Right renal pelvis (tissue), 4 donors: Measurements from ENCODE around the gene AGFG2. TPM values are rescaled to one million over a fixed set of nuclear protein-coding genes. Genes with fewer than 3 reads are reported as not detected.

ENCODE experiments used
- DNase-seq, 4 donors: peaks; one replicate each; pipeline ENCODE4 v3.0.0-alpha.2; 2013; ENCODE audit warnings: low read depth in 4 of 4, low spot score in 3 of 4, missing footprints in 1 of 4
- polyA plus RNA-seq, 4 donors: library from polyadenylated mRNA; unstranded; fragments of 120-200 nt; gene quantifications; one replicate each; pipeline ENCODE4 v1.2.1, GENCODE V29; 2013; ENCODE audit not compliant: insufficient read length in 4 of 4

Gene AGFG2
- polyA plus RNA-seq, 4 donors: 13.8 to 16.9 (median 14.4) TPM

DNA sequence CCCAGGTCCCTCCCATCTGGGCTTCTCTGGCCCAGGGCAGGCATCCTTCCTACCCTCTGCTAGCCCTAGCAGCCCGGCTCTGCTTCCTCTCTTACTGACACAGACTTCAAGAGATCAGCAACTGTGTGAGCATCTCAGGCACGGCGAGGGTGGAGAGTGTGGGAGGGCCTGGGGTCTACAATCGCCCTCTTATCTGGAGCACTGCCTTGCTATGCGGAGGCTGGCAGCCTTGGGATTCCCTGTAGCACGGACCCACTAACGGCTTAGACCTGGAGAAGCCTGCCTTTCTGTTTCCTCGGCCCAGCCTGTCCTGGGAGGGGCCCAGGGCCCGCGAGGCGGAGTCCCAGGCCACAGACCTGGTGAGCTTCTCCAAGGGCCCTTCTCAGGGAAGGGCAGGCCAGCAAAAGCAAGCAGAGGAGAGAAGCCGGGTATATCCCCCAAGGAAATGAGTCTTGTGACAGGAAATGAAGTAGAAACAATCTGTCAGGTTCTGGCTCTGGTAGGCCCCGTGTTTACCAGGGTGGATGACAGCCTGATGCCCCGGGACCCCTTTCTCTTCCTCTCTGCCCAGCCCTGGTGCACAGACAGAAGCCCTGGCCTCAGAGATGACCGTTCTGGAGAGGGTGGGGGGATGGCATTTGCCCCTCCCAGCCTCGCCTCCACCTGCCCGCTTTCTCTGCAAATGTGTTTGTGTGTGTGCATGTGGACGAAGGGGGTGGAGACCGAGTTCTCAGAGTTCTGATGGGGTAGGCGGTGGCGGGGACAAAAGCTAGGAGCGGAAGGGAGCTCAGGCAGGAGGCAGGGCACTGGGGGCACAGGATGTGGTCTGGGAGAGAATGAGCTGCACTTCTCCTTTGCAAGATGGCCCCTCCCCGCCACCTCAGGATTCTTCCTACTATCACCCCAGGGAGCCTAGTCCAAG is 44.4 kb downstream of the AGFG2 start:
- no peak for DNase-seq

DNA sequence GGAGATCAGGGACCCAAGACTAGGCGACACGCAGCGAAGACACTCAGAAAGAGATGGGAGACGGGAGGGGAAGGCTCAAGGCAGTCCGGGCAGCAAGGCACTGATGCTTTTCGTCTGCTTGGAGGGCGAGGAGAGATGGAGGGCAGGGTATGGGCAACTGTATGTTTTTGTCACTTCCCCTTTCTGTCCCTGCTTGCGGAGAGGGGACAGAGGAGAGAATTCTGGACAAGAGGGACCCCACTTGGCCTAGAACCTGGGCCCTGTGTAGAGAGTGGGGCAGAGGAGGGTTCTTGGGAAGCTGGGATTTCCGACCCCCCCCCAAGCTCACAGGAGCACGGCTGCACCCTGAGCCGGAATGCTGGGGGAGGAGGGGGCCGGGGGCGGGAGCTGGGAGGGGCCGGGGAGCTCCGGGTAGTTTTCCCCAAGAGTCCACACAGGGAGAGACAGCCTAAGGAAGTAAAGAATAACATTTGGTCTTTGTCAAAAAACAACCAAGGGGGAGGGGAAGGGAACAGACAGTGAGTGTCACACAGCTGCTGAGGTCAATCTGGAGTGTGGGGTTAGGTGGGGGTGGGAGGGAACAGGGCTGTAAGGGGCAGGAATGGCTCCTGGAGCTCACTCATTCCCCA is 45.2 kb downstream of the AGFG2 start:
- no peak for DNase-seq

DNA sequence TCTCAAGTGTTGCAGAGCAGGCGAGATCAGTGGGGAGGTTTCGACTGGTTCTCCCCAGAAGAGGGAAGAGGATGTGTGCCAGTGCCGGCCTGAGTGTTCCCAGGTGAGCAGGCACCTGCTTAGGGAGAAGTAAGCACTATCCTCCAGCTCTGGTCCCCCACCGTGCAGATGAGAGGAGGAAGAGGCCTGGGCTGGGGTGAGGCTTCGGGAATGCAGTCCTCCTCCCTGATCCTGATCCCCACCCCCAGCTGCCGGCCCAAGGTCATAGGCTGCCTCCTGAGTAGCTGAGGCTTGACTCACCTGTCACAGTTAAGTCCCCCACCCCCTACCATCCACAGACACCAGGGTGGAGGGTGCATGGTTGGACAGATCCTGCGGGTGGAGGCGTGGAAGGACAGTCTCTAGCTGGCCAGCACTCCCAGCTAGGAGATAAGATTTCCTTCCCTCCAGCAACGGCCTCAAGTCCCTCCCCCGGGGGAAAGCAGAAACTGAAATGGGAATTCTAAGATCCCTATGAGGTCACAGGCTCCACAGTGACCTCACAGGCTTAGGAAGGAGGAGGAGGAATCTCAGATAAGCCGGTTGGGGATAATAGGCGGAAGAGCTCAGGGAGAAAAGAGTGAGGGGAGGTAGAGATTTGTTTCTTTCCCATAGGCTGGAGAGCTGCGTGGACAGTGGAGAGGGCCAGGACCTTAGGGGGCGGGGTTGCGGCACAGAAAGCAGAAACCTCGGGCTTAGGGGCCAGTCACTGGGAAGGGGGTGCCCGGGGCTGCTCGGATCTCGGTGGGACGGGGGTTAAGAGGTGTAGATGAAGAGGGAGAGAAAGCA is 45.9 kb downstream of the AGFG2 start:
- DNase-seq: no peak

DNA sequence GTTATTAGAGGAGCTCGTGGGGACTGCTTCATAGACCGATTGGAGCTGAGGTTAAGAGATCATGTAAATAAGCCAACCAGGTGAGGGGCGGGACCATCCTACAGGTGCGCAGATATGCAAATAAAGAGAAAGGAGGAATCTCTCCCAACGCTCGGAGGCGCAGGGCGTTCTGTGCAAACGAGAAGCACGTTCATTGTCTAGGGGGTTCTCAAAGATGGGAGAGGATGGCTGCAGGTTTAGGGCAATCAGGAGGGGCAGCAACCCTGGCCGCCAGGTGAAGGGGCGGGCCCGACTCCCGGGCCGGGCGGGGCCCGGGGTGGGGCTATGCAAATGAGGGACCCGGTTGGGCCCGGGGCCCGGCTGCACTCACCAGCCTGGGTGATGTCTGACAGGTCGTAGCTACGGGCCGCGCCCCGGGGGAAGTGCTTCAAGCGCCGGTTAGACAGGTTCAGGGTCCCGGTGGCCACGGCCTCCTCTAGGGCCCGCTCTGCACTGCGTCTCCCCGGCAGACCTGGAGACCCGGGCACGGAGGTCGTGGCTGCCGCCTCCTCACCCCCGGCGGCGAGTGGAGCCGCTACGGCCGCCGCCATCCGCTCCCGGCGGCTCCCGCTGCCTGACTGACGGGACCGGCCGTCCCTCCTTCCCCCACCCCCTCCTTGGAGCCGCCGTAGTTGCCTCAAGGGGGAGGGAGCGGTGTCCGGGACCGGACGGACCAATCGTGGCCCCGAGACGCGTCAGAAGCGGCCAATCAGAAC is 46.7 kb downstream of the AGFG2 start, which contains the start of gene LRCH4:
Gene LRCH4, minus strand, starts transcription at position 619 of the 755 bp plus-strand sequence. Its CDS starts 29 bp downstream, at position 590.
- DNase-seq: no peak

DNA sequence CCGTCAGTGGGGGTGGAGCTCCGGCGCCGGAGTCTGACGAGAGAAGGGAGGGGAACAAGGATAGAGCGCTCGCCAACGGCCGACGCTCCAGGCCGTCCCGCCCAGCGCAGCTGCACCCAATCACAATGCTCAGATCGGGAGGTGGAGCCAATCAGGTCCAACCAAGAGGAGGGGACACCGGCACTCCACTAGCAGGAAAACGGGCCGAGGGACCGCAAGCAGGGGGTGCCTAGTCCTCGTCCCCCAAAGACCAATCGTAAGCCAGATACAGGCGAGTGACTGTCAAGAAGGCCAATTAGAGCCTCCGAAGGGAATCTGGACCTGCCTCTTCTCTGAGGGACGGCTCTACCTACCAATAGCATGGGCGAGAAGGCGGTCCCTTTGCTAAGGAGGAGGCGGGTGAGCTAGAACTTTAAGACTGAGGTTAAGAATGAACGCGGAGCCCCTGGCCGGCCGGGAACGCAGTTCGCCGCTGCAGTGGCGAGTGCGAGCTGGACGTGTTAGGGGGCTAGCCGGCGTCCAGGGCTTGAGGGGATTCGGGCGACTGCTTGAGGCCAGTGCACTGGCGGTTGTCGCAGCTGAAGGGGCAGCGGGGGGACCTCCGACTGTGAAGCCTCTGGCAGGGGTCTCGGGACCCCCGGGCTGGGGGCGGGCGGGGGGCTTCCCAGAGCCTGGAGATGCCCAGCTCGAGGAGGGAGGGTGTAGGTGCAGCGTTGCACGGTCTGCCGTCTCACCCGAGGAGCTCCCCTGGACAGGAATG is 47.4 kb downstream of the AGFG2 start, which contains the start of gene FBXO24:
Gene FBXO24, plus strand, starts transcription at position 63 of the 760 bp plus-strand sequence. Its CDS starts 298 bp downstream, at position 361.
- peak; percentile 98 to 100 (median 99) for DNase-seq

DNA sequence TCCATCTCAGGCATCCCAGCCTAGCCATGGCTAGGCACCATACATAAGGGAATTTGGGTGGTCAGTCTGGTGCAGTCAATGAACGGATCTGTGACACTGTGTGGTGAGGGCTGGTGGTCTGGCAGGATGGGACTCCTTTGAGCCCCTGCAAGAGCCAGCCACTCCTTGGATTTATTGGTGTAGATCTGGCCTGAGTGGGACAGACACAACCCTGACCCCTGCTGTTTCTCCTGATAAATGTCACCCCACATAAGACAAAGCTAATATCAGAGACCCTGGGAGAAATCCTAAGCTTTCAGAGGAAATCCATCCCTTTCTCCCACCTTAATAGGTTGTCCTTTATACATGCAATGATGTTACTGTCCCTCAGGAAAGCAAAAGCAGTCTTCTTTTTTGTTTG is 49.4 kb downstream of the AGFG2 start:
- DNase-seq: no peak

DNA sequence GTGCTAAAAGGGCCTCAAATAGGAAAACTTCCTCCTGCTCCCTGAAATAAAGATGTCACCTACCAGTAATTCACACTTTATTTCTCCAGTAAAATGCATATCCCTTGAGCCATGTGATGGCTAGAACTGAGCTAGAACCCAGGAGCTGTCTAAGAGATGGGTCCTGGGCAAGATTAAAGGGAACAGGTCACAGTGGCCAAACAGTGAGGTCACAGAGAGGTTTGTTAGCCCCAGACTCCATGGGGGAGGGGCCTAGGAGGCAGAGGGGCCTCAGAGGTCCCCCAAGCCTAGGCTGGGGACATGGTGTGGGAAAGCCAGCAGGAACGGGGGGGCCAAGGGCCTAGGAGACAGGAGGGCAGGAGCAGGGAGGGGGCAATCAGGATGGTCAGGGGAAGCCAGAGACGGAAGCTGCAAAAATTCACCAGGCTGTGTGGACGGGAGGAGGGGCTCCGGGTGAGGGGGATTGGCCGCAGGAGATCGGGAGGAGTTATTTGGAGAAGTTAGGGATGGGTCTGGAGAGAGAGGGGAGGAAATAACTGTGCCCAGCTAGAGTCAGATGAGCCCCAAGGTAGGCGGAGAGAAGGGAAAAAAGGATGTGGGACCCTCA is 50.4 kb downstream of the AGFG2 start:
- DNase-seq: no peak

DNA sequence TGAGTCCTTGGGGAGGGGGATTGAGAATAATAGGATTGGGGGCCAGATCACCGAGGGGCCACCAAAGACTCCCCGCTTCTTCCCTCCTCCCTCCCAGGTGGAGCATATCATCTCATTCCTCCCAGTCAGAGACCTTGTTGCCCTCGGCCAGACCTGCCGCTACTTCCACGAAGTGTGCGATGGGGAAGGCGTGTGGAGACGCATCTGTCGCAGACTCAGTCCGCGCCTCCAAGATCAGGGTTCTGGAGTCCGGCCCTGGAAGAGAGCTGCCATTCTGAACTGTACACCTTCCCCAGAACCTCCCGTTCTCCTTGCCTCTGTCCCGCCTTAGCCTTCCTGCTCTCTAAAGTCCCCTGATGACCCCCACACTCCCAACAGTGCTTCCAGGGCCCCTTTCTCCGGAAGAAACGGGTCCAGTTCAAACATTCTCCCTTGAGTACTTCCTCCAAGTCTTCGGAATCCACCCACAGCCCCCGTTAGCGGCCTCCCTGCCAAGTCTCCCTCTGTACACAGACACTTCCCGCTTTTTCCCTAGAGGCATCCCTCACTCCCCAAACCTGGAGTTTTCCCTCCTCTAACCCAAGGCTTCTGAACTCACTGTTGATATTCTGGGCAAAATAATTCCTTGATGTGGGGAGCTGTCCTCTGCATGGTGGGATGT is 51.2 kb downstream of the AGFG2 start:
- DNase-seq: no peak

DNA sequence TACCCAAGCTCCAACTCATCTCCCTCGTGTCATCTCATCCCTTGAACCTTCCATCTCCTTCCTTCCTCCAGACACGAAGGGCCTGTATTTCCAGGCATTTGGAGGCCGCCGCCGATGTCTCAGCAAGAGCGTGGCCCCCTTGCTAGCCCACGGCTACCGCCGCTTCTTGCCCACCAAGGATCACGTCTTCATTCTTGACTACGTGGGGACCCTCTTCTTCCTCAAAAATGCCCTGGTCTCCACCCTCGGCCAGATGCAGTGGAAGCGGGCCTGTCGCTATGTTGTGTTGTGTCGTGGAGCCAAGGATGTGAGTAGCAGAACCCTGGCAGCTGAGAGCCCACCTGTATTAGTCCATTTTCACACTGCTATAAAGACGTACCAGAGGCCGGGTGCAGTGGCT is 52.6 kb downstream of the AGFG2 start:
- DNase-seq: no peak

DNA sequence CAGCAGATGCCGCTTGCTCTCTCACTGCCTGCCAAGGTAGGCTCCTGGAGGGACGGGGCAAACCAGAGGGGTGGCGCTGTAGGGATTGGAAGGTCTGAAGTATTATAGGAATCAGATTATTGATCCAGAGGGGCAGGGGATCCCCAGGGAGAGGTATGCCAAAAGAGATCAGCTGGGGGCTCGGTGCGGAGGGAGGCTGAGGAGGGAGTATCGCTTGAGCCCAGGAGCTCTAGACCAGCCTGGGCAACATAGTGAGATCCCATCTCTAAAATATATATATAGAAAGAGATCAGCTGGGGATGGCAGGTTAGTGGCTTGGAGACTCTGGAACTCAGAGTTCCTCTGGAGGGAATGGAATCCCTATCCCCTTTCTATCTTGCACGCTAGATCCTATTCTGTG is 56.2 kb downstream of the AGFG2 start:
- DNase-seq: no peak

DNA sequence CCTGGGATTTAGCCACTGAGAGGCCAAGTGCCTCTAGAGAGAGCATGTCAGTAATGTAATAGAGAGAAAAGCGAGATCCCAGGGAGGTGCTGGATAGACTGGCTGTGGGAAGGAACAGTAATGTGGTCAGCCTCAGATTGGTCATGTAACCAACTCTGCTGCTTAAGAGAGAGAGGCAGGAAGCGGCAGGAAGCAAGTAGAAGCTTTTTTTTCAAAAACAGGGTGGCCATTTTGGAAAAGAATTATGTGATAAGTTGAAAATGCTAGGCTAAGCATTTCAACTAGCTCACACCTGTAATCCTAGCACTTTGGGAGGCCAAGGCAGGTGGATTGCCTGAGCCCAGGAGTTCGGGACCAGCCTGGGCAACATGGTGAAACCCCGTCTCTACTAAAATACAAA is 59.4 kb downstream of the AGFG2 start:
- no peak for DNase-seq

DNA sequence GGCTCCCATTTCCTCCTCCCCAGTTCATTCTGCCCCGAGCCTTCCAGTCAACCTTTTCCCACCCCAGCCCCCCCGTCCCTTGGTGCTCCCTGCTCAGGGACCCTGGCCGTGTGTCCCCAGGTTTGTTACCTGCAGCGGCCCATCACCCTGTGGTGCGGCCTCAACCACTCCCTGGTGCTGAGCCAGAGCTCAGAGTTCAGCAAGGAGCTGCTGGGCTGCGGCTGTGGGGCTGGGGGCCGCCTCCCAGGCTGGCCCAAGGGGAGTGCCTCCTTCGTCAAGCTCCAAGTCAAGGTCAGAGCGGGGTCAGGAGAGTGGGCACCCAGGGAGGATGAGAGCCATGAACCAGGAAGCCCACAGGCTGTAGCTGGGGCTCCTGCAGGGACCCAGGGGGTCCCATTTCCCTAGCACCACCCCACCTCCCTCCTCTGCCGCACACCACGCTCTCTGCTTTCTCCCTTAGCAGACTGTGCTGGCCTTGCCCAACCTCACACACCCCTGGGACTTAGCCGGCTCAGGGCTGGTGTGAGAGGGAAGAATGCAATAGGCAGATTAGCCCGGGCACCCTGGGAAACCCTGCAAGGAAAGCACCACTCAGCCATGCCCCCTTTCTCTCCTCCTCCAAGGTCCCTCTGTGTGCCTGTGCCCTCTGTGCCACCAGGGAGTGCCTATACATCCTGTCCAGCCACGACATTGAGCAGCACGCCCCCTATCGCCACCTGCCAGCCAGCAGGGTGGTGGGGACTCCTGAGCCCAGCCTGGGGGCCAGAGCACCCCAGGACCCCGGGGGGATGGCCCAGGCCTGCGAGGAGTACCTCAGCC is 61.1 kb downstream of the AGFG2 start:
- DNase-seq: no peak

DNA sequence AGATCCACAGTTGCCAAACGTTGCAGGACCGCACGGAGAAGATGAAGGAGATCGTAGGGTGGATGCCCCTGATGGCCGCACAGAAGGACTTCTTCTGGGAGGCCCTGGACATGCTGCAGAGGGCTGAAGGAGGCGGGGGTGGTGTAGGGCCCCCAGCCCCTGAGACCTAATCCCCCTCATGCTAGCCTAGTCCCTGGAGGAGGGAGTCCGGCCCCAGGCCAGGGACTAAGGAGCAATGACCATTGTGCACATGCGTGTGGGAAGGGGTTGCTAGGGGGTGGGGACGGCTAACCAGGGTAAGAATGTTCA is 61.7 kb downstream of the AGFG2 start:
- no peak for DNase-seq

DNA sequence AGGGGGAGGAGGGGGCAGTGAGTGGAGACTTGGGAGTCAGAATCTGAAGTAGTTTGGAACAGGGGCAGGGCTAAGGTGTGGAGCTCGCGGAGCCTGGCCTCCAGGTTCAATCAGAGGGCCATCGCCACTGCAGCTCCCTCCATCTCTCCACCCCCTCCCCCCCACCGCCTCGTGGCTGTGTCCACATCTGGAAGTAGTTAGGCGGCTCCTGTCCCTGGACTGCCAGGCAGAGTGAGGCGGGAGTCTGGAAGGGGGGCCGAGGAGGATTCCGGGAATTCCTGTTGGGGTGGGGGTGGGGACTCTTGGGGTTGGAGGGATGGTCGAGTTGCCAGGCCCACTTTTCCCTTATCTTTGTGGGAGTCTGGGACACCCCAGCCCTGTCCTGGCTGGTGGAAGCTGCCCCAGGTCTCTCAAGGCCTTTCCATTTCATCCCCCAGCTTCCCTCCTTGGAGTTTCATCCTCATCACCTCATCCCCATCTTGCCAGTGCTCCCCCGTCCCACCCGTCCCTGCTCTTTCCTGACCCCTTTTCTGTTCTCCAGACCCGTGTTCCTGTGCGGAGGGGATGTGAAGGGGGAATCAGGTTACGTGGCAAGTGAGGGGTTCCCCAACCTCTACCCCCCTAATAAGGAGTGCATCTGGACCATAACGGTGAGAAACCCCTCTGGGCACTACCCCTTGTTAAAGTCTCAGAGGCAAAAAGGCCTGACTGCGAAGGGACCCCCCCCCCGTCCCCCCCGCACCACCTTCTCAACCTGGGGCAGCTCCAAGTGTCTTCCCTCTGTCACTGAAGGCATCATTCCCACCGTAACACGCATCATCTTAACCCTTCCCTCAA is 64.1 kb downstream of the AGFG2 start:
- peak in 1 of 4 donors; percentile 63 for DNase-seq

DNA sequence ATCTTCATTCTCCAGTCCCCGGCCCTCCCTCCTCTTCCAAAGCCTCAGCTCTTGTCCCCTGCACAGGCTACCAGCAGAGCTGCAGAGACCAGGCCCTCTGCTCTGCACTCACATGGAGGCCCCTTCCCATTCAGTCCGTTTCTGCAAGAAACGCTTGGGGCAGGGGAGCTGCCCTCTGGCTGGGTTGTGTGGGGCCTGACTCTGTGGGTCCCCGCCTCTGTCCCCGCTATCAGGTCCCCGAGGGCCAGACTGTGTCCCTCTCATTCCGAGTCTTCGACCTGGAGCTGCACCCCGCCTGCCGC is 64.7 kb downstream of the AGFG2 start:
- DNase-seq: no peak

DNA sequence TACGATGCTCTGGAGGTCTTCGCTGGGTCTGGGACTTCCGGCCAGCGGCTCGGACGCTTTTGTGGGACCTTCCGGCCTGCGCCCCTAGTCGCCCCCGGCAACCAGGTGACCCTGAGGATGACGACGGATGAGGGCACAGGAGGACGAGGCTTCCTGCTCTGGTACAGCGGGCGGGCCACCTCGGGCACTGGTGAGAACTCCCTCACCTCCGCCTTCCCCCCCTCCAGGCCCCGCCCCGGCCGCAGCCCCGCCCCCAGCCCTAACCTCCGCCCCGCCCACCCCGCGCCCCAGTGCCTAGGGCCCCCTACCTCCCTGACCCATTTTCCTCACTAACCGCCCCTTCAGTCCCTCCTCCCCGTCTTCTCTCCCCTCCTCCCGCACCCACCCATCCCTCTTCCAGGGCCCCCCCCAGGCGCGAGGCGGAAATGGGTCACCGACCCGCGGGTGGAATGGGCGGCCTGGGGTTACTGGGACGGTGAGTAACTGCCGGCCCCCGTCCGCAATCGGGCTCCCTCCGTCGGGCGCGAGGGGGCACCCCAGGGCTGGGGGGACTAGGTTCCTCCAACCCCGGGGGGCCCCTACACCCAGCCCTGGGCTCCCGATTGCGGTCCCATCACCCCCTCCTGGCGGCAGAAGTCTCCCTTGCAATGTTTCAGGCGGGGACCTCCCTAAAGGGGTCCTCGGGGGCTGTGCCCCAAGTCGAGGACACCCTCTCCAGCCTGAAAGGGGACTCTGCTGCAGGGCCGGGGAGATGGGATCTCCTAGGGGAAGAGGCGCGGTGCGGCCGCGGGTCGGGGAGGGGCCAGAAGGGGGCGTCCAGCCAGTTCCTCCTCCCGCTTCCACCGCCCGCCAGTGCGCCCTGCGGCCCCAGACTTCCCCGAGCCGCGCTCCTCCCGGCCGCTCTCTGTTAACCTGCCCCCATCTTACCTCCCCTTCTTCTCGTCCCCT is 65.3 kb downstream of the AGFG2 start:
- DNase-seq: no peak
